HepG2 (cell line): ENCODE measurements around the gene JPH2. TPM values are rescaled to one million over a fixed set of nuclear protein-coding genes. Genes with fewer than 3 reads are reported as not detected.

Experiments
- ATM ChIP-seq: fragments of 450-650 bp; IDR thresholded peaks from 2 replicates; pipeline ENCODE4 v1.7.1; 2017; ENCODE audit warnings: mild to moderate bottlenecking, borderline replicate concordance
- CAMTA2 ChIP-seq: sonication (generic); formaldehyde crosslinking; IDR thresholded peaks from 2 replicates; pipeline ENCODE4 v1.4.0; 2020; ENCODE audit warnings: mild to moderate bottlenecking, missing genetic modification reagents, borderline replicate concordance
- JDP2 ChIP-seq: sonication (generic); formaldehyde crosslinking; IDR thresholded peaks from 2 replicates; pipeline ENCODE4 v1.8.1; 2022; ENCODE audit warnings: missing genetic modification reagents, borderline replicate concordance
- MTF2 ChIP-seq: sonication (generic); formaldehyde crosslinking; IDR thresholded peaks from 2 replicates; pipeline ENCODE4 v1.5.0; 2020; ENCODE audit warnings: missing genetic modification reagents, borderline replicate concordance
- NCOR1 ChIP-seq: fragments of 200-600 bp; sonication (generic); IDR thresholded peaks from 2 replicates; pipeline ENCODE4 v1.7.0; 2017; ENCODE audit warnings: antibody characterized with exemption, low read length, borderline replicate concordance
- PITX1 ChIP-seq: sonication (generic); formaldehyde crosslinking; IDR thresholded peaks from 2 replicates; pipeline ENCODE4 v1.5.1; 2020; ENCODE audit warnings: mild to moderate bottlenecking, missing genetic modification reagents
- RFXANK ChIP-seq: IDR thresholded peaks from 2 replicates; pipeline ENCODE4 v1.6.1; 2016
- ZFY ChIP-seq: sonication (generic); formaldehyde crosslinking; IDR thresholded peaks from 2 replicates; pipeline ENCODE4 v1.4.0; 2020; ENCODE audit warnings: missing genetic modification reagents
- ZNF614 ChIP-seq: IDR thresholded peaks from 2 replicates; pipeline ENCODE4 v1.6.1; 2018; ENCODE audit warnings: missing biosample characterization, missing genetic modification reagents, inconsistent platforms, borderline replicate concordance
- ZNF879 ChIP-seq: sonication (generic); formaldehyde crosslinking; IDR thresholded peaks from 2 replicates; pipeline ENCODE4 v1.8.1; 2023; ENCODE audit warnings: missing genetic modification reagents
- polyA plus RNA-seq, 8 experiments: library from polyadenylated mRNA; depleted of rRNA in 3 of 8; stranded (reverse) in 7 of 8; unstranded in 1 of 8; fragments of >200 nt; fragmentation: Illumina TruSeq in 4 of 8; extraction: Trizol in 4 of 8; gene quantifications; 2 replicates each; pipeline versions ENCODE4 v1.2.1 to v1.2.3, GENCODE V29; 2011 to 2016; ENCODE audit warnings: low read depth in 4 of 8, missing spikeins in 1 of 8, mixed read lengths in 1 of 8; ENCODE audit not compliant: insufficient read depth in 1 of 8
- total RNA-seq, 5 experiments: library from RNA; depleted of rRNA; stranded (reverse); fragments of >200 nt; fragmentation: Illumina TruSeq; extraction: Trizol; gene quantifications; 2 replicates each; pipeline ENCODE4 v1.2.3, GENCODE V29; 2016; ENCODE audit warnings: low read depth in 1 of 5
- TF ChIP-seq, protein P1 (sequence below): sonication (generic); formaldehyde crosslinking; IDR thresholded peaks from 2 replicates; pipeline ENCODE4 v1.4.0; 2020; ENCODE audit warnings: missing genetic modification reagents
- TF ChIP-seq, protein P2 (sequence below): sonication (generic); formaldehyde crosslinking; IDR thresholded peaks from 2 replicates; pipeline ENCODE4 v1.8.0; 2022; ENCODE audit warnings: mild to moderate bottlenecking, missing genetic modification reagents, borderline replicate concordance
- TF ChIP-seq, protein P3 (sequence below): sonication (generic); formaldehyde crosslinking; IDR thresholded peaks from 2 replicates; pipeline ENCODE4 v1.4.0; 2020; ENCODE audit warnings: missing genetic modification reagents
- TF ChIP-seq, protein P4 (sequence below): sonication (generic); formaldehyde crosslinking; IDR thresholded peaks from 2 replicates; pipeline ENCODE4 v1.9.0; 2021; ENCODE audit warnings: missing genetic modification reagents, borderline replicate concordance

The JPH2 gene
- total and polyA plus RNA-seq, 2 of the 13 experiments (the other 11 are each of a cell fraction or from before 2014, with no cell fraction given) = 0.42 TPM; not detected in 1

DNA sequence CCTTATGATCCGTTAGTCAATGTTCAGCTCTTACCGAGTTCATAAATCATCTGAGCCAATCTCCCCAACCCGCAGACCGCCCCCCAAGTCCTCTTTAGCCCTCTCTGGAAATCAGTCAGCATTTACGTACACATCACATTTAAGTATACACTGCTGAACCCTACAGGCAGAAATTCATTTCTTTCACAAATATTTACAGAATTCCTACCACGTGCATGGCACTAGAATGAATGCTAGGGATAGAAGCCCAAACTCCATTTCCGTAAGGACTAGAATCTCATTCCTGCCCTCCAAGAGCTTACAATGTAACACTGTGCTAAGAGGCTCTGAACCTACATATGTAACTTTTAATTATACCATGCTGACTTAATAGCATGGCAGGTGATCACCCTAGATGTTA is 21.8 kb upstream of the JPH2 start (continued):
- TF ChIP-seq, protein P1, sequence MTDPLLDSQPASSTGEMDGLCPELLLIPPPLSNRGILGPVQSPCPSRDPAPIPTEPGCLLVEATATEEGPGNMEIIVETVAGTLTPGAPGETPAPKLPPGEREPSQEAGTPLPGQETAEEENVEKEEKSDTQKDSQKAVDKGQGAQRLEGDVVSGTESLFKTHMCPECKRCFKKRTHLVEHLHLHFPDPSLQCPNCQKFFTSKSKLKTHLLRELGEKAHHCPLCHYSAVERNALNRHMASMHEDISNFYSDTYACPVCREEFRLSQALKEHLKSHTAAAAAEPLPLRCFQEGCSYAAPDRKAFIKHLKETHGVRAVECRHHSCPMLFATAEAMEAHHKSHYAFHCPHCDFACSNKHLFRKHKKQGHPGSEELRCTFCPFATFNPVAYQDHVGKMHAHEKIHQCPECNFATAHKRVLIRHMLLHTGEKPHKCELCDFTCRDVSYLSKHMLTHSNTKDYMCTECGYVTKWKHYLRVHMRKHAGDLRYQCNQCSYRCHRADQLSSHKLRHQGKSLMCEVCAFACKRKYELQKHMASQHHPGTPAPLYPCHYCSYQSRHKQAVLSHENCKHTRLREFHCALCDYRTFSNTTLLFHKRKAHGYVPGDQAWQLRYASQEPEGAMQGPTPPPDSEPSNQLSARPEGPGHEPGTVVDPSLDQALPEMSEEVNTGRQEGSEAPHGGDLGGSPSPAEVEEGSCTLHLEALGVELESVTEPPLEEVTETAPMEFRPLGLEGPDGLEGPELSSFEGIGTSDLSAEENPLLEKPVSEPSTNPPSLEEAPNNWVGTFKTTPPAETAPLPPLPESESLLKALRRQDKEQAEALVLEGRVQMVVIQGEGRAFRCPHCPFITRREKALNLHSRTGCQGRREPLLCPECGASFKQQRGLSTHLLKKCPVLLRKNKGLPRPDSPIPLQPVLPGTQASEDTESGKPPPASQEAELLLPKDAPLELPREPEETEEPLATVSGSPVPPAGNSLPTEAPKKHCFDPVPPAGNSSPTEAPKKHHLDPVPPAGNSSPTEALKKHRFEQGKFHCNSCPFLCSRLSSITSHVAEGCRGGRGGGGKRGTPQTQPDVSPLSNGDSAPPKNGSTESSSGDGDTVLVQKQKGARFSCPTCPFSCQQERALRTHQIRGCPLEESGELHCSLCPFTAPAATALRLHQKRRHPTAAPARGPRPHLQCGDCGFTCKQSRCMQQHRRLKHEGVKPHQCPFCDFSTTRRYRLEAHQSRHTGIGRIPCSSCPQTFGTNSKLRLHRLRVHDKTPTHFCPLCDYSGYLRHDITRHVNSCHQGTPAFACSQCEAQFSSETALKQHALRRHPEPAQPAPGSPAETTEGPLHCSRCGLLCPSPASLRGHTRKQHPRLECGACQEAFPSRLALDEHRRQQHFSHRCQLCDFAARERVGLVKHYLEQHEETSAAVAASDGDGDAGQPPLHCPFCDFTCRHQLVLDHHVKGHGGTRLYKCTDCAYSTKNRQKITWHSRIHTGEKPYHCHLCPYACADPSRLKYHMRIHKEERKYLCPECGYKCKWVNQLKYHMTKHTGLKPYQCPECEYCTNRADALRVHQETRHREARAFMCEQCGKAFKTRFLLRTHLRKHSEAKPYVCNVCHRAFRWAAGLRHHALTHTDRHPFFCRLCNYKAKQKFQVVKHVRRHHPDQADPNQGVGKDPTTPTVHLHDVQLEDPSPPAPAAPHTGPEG (CRISPR knock-in tag) = no peak
- TF ChIP-seq CAMTA2 (CRISPR knock-in tag) (no peak), ZNF614 (CRISPR knock-in tag) (0 out of 2 replicates have a peak, but pooled peaks have one; percentile 57), ZNF879 (CRISPR knock-in tag) (no peak), NCOR1 (0 out of 2 replicates have a peak, but pooled peaks have one; percentile 24), ZFY (CRISPR knock-in tag) (no peak), RFXANK (no peak), JDP2 (CRISPR knock-in tag) (no peak), PITX1 (CRISPR knock-in tag) (peak; percentile 11; the same call in 1 of the 2 replicates), MTF2 (no peak), ATM (no peak)
- TF ChIP-seq, protein P2, sequence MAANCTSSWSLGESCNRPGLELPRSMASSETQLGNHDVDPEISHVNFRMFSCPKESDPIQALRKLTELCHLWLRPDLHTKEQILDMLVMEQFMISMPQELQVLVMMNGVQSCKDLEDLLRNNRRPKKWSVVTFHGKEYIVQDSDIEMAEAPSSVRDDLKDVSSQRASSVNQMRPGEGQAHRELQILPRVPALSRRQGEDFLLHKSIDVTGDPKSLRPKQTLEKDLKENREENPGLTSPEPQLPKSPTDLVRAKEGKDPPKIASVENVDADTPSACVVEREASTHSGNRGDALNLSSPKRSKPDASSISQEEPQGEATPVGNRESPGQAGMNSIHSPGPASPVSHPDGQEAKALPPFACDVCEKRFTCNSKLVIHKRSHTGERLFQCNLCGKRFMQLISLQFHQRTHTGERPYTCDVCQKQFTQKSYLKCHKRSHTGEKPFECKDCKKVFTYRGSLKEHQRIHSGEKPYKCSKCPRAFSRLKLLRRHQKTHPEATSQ (CRISPR knock-in tag) = no peak
- TF ChIP-seq, protein P3, sequence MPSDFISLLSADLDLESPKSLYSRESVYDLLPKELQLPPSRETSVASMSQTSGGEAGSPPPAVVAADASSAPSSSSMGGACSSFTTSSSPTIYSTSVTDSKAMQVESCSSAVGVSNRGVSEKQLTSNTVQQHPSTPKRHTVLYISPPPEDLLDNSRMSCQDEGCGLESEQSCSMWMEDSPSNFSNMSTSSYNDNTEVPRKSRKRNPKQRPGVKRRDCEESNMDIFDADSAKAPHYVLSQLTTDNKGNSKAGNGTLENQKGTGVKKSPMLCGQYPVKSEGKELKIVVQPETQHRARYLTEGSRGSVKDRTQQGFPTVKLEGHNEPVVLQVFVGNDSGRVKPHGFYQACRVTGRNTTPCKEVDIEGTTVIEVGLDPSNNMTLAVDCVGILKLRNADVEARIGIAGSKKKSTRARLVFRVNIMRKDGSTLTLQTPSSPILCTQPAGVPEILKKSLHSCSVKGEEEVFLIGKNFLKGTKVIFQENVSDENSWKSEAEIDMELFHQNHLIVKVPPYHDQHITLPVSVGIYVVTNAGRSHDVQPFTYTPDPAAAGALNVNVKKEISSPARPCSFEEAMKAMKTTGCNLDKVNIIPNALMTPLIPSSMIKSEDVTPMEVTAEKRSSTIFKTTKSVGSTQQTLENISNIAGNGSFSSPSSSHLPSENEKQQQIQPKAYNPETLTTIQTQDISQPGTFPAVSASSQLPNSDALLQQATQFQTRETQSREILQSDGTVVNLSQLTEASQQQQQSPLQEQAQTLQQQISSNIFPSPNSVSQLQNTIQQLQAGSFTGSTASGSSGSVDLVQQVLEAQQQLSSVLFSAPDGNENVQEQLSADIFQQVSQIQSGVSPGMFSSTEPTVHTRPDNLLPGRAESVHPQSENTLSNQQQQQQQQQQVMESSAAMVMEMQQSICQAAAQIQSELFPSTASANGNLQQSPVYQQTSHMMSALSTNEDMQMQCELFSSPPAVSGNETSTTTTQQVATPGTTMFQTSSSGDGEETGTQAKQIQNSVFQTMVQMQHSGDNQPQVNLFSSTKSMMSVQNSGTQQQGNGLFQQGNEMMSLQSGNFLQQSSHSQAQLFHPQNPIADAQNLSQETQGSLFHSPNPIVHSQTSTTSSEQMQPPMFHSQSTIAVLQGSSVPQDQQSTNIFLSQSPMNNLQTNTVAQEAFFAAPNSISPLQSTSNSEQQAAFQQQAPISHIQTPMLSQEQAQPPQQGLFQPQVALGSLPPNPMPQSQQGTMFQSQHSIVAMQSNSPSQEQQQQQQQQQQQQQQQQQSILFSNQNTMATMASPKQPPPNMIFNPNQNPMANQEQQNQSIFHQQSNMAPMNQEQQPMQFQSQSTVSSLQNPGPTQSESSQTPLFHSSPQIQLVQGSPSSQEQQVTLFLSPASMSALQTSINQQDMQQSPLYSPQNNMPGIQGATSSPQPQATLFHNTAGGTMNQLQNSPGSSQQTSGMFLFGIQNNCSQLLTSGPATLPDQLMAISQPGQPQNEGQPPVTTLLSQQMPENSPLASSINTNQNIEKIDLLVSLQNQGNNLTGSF = no peak
- TF ChIP-seq, protein P4, sequence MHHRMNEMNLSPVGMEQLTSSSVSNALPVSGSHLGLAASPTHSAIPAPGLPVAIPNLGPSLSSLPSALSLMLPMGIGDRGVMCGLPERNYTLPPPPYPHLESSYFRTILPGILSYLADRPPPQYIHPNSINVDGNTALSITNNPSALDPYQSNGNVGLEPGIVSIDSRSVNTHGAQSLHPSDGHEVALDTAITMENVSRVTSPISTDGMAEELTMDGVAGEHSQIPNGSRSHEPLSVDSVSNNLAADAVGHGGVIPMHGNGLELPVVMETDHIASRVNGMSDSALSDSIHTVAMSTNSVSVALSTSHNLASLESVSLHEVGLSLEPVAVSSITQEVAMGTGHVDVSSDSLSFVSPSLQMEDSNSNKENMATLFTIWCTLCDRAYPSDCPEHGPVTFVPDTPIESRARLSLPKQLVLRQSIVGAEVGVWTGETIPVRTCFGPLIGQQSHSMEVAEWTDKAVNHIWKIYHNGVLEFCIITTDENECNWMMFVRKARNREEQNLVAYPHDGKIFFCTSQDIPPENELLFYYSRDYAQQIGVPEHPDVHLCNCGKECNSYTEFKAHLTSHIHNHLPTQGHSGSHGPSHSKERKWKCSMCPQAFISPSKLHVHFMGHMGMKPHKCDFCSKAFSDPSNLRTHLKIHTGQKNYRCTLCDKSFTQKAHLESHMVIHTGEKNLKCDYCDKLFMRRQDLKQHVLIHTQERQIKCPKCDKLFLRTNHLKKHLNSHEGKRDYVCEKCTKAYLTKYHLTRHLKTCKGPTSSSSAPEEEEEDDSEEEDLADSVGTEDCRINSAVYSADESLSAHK = no peak
